H1 (cell line): Measurements from ENCODE around the gene KCNJ12. TPM values are rescaled to one million over a fixed set of nuclear protein-coding genes. Genes with fewer than 3 reads are reported as not detected.
"Not testable (repeated sequence)": the region's sequence is repeated elsewhere in the genome, so short reads cannot be mapped to it uniquely, and the experiment has no call there.

ENCODE experiments used
- CTCF ChIA-PET: fragments of 300-600 bp; sonication (Branson Sonifier 250); formaldehyde crosslinking; loops from one replicate; lab custom pipeline; 2021; ENCODE audit not compliant: partially characterized antibody; lab: Charles Lee
- POLR2A ChIA-PET: fragments of 300-600 bp; sonication (Branson Sonifier 250); formaldehyde crosslinking; loops from one replicate; lab custom pipeline; 2021; ENCODE audit warnings: inconsistent platforms; ENCODE audit not compliant: partially characterized antibody; lab: Charles Lee
- DNase-seq, 2 experiments: peaks; one replicate each; pipeline versions ENCODE4 v3.0.0 to v3.0.0-alpha.2; 2010 to 2022; ENCODE audit warnings: low spot score in 2 of 2, low read depth in 1 of 2, mixed read lengths in 1 of 2
- FAIRE-seq: peaks from 2 replicates; lab custom pipeline; 2011; peaks lifted over from hg19 to GRCh38; lab: Jason Lieb, UNC
- H2AFZ ChIP-seq: 2 replicates; pipeline ENCODE4 v1.8.1; 2012; ENCODE audit warnings: low read length, inconsistent platforms
- H2AK5ac ChIP-seq: 2 replicates; pipeline ENCODE4 v1.6.1; 2013; ENCODE audit warnings: low read depth, low read length
- H2BK120ac ChIP-seq: replicated peaks from 2 replicates; pipeline ENCODE3; 2013; ENCODE audit warnings: low read depth, low read length, inconsistent platforms
- H2BK12ac ChIP-seq: 2 replicates; pipeline ENCODE4 v1.6.1; 2013; ENCODE audit warnings: low read depth, low read length
- H2BK15ac ChIP-seq: 2 replicates; pipeline ENCODE4 v1.6.1; 2013; ENCODE audit warnings: low read length
- H2BK20ac ChIP-seq: 2 replicates; pipeline ENCODE4 v1.6.1; 2013; ENCODE audit warnings: low read length
- H2BK5ac ChIP-seq: 2 replicates; pipeline ENCODE4 v1.6.1; 2013; ENCODE audit warnings: low read depth, low read length
- H3K14ac ChIP-seq: 2 replicates; pipeline ENCODE4 v1.6.1; 2013; ENCODE audit warnings: inconsistent platforms; ENCODE audit not compliant: insufficient read length
- H3K18ac ChIP-seq: 2 replicates; pipeline ENCODE4 v1.6.1; 2013; ENCODE audit warnings: low read length; ENCODE audit errors: extremely low read depth
- H3K23ac ChIP-seq: 2 replicates; pipeline ENCODE4 v1.6.1; 2013; ENCODE audit warnings: inconsistent platforms; ENCODE audit not compliant: insufficient read length
- H3K23me2 ChIP-seq: 2 replicates; pipeline ENCODE4 v1.6.1; 2013; ENCODE audit warnings: low read depth, low read length
- H3K27ac ChIP-seq: 2 replicates; pipeline ENCODE4 v1.6.1; 2011; ENCODE audit warnings: low read depth, low read length, inconsistent platforms
- H3K27me3 ChIP-seq, 4 experiments: replicated peaks in 1 of 4; 1 replicate in 1 of 4; 2 replicates in 3 of 4; pipeline versions ENCODE4 v1.6.1 to v1.8.1; 2011 to 2013; ENCODE audit warnings: low read length in 3 of 4, mild to moderate bottlenecking in 3 of 4, inconsistent platforms in 2 of 4, mixed read lengths in 2 of 4, moderate library complexity in 1 of 4; ENCODE audit not compliant: control insufficient read depth in 3 of 4, insufficient read depth in 3 of 4; ENCODE audit errors: extremely low read depth in 1 of 4
- H3K36me3 ChIP-seq, 4 experiments: 2 replicates each; pipeline versions ENCODE4 v1.6.1 to v1.8.1; 2011 to 2013; ENCODE audit warnings: mild to moderate bottlenecking in 4 of 4, low read length in 3 of 4, moderate library complexity in 2 of 4, control low read depth in 1 of 4, inconsistent platforms in 1 of 4; ENCODE audit not compliant: insufficient read depth in 4 of 4, control insufficient read depth in 2 of 4
- H3K4ac ChIP-seq: replicated peaks from 2 replicates; pipeline ENCODE3; 2013; ENCODE audit warnings: low read length, low read depth, mixed read lengths, inconsistent platforms; ENCODE audit not compliant: insufficient read length
- H3K4me1 ChIP-seq, 4 experiments: replicated peaks in 1 of 4; 1 replicate in 1 of 4; 2 replicates in 3 of 4; pipeline versions ENCODE4 v1.6.1 to v1.8.1; 2011 to 2013; ENCODE audit warnings: low read length in 3 of 4, inconsistent platforms in 2 of 4, mixed read lengths in 1 of 4; ENCODE audit not compliant: insufficient read depth in 4 of 4, control insufficient read depth in 3 of 4
- H3K4me2 ChIP-seq, 2 experiments: 2 replicates each; pipeline versions ENCODE4 v1.6.1 to v1.8.1; 2011 to 2013; ENCODE audit warnings: low read depth in 2 of 2, low read length in 2 of 2, control low read depth in 1 of 2, inconsistent platforms in 1 of 2, mild to moderate bottlenecking in 1 of 2; ENCODE audit not compliant: insufficient read depth in 1 of 2
- H3K4me3 ChIP-seq, 4 experiments: fragments of 200-600, 300-600 bp in 1 of 4; sonication (generic), shearing (Covaris generic), sonication (Bioruptor Twin) in 1 of 4; 2 replicates each; pipeline versions ENCODE4 v1.5.1 to v1.8.1; 2011 to 2016; ENCODE audit warnings: low read length in 4 of 4, low read depth in 3 of 4, control low read depth in 2 of 4, inconsistent platforms in 2 of 4, mild to moderate bottlenecking in 2 of 4, mixed read lengths in 1 of 4, moderate library complexity in 1 of 4; ENCODE audit not compliant: insufficient read depth in 2 of 4; ENCODE audit errors: extremely low read depth in 1 of 4
- H3K56ac ChIP-seq: replicated peaks from 2 replicates; pipeline ENCODE3; 2013; ENCODE audit warnings: low read depth, mild to moderate bottlenecking, mixed read lengths, low read length, inconsistent platforms; ENCODE audit not compliant: insufficient read length
- H3K79me1 ChIP-seq: 2 replicates; pipeline ENCODE4 v1.6.1; 2013; ENCODE audit warnings: low read depth, low read length, control low read depth
- H3K79me2 ChIP-seq, 2 experiments: 2 replicates each; pipeline versions ENCODE4 v1.6.1 to v1.8.1; 2012 to 2013; ENCODE audit warnings: low read length in 2 of 2, mild to moderate bottlenecking in 2 of 2, inconsistent platforms in 1 of 2; ENCODE audit not compliant: insufficient read depth in 2 of 2, control insufficient read depth in 1 of 2
- H3K9ac ChIP-seq, 4 experiments: replicated peaks in 1 of 4; 1 replicate in 1 of 4; 2 replicates in 3 of 4; pipeline versions ENCODE4 v1.6.1 to v1.8.1; 2011 to 2013; ENCODE audit warnings: low read depth in 3 of 4, low read length in 3 of 4, control low read depth in 2 of 4, mild to moderate bottlenecking in 2 of 4, moderate library complexity in 2 of 4, inconsistent platforms in 1 of 4; ENCODE audit errors: extremely low read depth in 1 of 4
- H3K9me3 ChIP-seq, 2 experiments: 2 replicates each; pipeline versions ENCODE4 v1.6.1 to v1.8.1; 2012 to 2013; ENCODE audit warnings: mild to moderate bottlenecking in 2 of 2, moderate library complexity in 2 of 2, control low read depth in 1 of 2, inconsistent platforms in 1 of 2, low read depth in 1 of 2, low read length in 1 of 2, mixed read lengths in 1 of 2; ENCODE audit not compliant: insufficient read depth in 2 of 2
- H4K20me1 ChIP-seq, 2 experiments: replicated peaks in 1 of 2; 2 replicates each; pipeline versions ENCODE3 to v1.8.1; 2011 to 2013; ENCODE audit warnings: inconsistent platforms in 2 of 2, low read length in 2 of 2, mild to moderate bottlenecking in 1 of 2; ENCODE audit not compliant: insufficient read depth in 2 of 2, control insufficient read depth in 1 of 2
- H4K5ac ChIP-seq: 2 replicates; pipeline ENCODE4 v1.6.1; 2013; ENCODE audit warnings: low read length, low read depth, mixed read lengths, inconsistent platforms; ENCODE audit not compliant: insufficient read length
- H4K8ac ChIP-seq: 2 replicates; pipeline ENCODE4 v1.8.0; 2013; ENCODE audit warnings: mild to moderate bottlenecking, moderate library complexity, low read length, inconsistent platforms; ENCODE audit not compliant: insufficient read depth; ENCODE audit errors: extremely low read depth
- H4K91ac ChIP-seq: replicated peaks from 2 replicates; pipeline ENCODE3; 2013; ENCODE audit warnings: low read length, mixed read lengths, inconsistent platforms; ENCODE audit not compliant: insufficient read length
- WGBS, 2 experiments: shearing (Covaris generic) in 1 of 2; methylation state at CpG; one replicate each; pipeline versions ENCODE4 v1.1.6 to v1.1.7; 2013 to 2015; ENCODE audit warnings: low lambda C conversion rate in 2 of 2, mixed read lengths in 2 of 2, inconsistent platforms in 1 of 2, low coverage in 1 of 2, missing lambda C conversion rate in 1 of 2; ENCODE audit not compliant: insufficient replicate concordance in 2 of 2, insufficient coverage in 1 of 2, insufficient read length in 1 of 2; ENCODE audit errors: extremely low coverage in 1 of 2, missing lambda C conversion rate in 1 of 2; 5-methylcytosine and 5-hydroxymethylcytosine counted together
- polyA plus RNA-seq, 7 experiments: library from polyadenylated mRNA; depleted of rRNA in 3 of 7; stranded (reverse) in 5 of 7; unstranded in 2 of 7; fragments of >200 nt in 5 of 7; fragments of 200-250 nt in 2 of 7; gene quantifications; 1 replicate in 5 of 7; 2 replicates in 1 of 7; 4 replicates in 1 of 7; pipeline versions ENCODE4 v1.2.1 to v1.2.3, GENCODE V29; 2011 to 2013; ENCODE audit warnings: missing spikeins in 2 of 7, mixed read lengths in 2 of 7
- total RNA-seq: library from RNA; stranded (reverse); fragmentation: NEBNext Ultra II Directional; extraction: Animal tissue kit (Norgen Biotek cat#: 25700); gene quantifications from 2 replicates; pipeline ENCODE4 v1.2.1, GENCODE V29; 2021

The KCNJ12 gene
- total and polyA plus RNA-seq, 2 of the 8 experiments (the other 6 are each of a cell fraction or from before 2014, with no cell fraction given) = 1.2 to 1.5 TPM

GRCh38 chr17:21416471-21416981 lies 40.4 kb downstream of the KCNJ12 start:
- H3K4me2 ChIP-seq, H3K18ac ChIP-seq, H3K27ac ChIP-seq, H4K91ac ChIP-seq, H4K20me1 ChIP-seq, H2AFZ ChIP-seq, H2BK120ac ChIP-seq, H3K4ac ChIP-seq, H3K36me3 ChIP-seq, H2AK5ac ChIP-seq, H2BK12ac ChIP-seq, H3K9ac ChIP-seq, H2BK15ac ChIP-seq, FAIRE-seq, H3K14ac ChIP-seq, H3K79me2 ChIP-seq, H3K4me3 ChIP-seq, H3K79me1 ChIP-seq, H3K27me3 ChIP-seq, H3K23ac ChIP-seq, H4K5ac ChIP-seq, H3K23me2 ChIP-seq, H3K56ac ChIP-seq, H2BK5ac ChIP-seq, DNase-seq, H2BK20ac ChIP-seq, H3K4me1 ChIP-seq, POLR2A ChIA-PET, H4K8ac ChIP-seq: not testable (repeated sequence)
- 81% methylated on average over 18 of the region's 30 CpGs; no CpG with 5 or more reads in 1 of the 2 experiments for WGBS, 2 experiments
- CTCF ChIA-PET = interaction anchor here (2.7 kb wide), 1 partner anchor 96 kb away, joined by 13 read pairs; no protein-coding TSS in a partner anchor
- H3K9me3 ChIP-seq = peaks cover 0 to 14% of the 10 kb centered on the region in 2 experiments; a peak in 2 of 4 replicates

- FAIRE-seq, H2BK120ac ChIP-seq, H3K4me3 ChIP-seq, H3K27ac ChIP-seq, H2BK5ac ChIP-seq, H3K4me2 ChIP-seq, H3K4ac ChIP-seq, H3K9ac ChIP-seq, H3K4me1 ChIP-seq, H2BK12ac ChIP-seq, H4K8ac ChIP-seq, H3K36me3 ChIP-seq, H4K20me1 ChIP-seq, H3K18ac ChIP-seq, H4K91ac ChIP-seq, H2AFZ ChIP-seq, H3K23ac ChIP-seq, H3K56ac ChIP-seq, DNase-seq, H3K79me2 ChIP-seq, H2AK5ac ChIP-seq, H3K79me1 ChIP-seq, H3K23me2 ChIP-seq, POLR2A ChIA-PET, H2BK15ac ChIP-seq, H2BK20ac ChIP-seq, H3K27me3 ChIP-seq, H4K5ac ChIP-seq, H3K14ac ChIP-seq: not testable (repeated sequence)
- CTCF ChIA-PET = interaction anchor here (1.1 to 2.7 kb wide), 3 partner anchors 14 to 95 kb away, joined by 3 to 13 read pairs (median 3); no protein-coding TSS in a partner anchor
- peaks cover 0 to 14% of the 10 kb centered on the region in 2 experiments; a peak in 2 of 4 replicates for H3K9me3 ChIP-seq
- 89% methylated on average over 10 of the region's 10 CpGs; no CpG with 5 or more reads in 1 of the 2 experiments for WGBS, 2 experiments
Measured at GRCh38 chr17:21417349-21417748, 41.2 kb downstream of the KCNJ12 start.
